Measurements from ENCODE around the gene FUNDC2.

FUNDC2 gene

GRCh38 chrX:155052738-155053498 lies 26.3 kb downstream of the FUNDC2 start:
- ChIA-PET CTCF (no interaction called here), POLR2A (no interaction called here)
- DNase-seq (ENCODE audit: low read depth, low spot score) = no peak
- no peak overlapping the region for H3K4me3 ChIP-seq (ENCODE audit: low read depth, low read length)
- TF ChIP-seq, protein P1, sequence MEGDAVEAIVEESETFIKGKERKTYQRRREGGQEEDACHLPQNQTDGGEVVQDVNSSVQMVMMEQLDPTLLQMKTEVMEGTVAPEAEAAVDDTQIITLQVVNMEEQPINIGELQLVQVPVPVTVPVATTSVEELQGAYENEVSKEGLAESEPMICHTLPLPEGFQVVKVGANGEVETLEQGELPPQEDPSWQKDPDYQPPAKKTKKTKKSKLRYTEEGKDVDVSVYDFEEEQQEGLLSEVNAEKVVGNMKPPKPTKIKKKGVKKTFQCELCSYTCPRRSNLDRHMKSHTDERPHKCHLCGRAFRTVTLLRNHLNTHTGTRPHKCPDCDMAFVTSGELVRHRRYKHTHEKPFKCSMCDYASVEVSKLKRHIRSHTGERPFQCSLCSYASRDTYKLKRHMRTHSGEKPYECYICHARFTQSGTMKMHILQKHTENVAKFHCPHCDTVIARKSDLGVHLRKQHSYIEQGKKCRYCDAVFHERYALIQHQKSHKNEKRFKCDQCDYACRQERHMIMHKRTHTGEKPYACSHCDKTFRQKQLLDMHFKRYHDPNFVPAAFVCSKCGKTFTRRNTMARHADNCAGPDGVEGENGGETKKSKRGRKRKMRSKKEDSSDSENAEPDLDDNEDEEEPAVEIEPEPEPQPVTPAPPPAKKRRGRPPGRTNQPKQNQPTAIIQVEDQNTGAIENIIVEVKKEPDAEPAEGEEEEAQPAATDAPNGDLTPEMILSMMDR (IDR thresholded peaks at IDR 0.05; ENCODE audit: insufficient read depth, low read length, missing control alignments) = no peak

DNA sequence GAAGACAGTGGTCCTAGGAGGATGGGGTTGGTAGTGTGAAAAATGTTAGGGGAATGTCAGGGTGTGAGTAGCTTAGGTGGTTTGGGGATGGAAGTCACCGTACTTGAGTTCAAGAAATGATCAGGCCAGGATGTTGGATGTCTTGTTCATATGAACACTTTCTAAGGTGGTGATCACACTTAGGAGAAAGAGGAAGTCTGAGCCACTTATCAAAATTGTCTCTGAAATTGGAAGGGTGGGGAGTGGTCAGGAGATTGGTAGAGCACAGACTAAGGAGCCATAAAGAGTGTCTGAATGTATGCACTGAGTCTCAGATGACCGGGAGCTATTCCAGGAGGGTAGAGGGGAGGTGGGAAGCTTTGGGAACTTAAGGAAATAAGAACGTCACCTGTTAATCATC lies 27.0 kb downstream of the FUNDC2 start:
- no peak overlapping the region for H3K4me3 ChIP-seq (ENCODE audit: low read depth, low read length)
- no peak for DNase-seq (ENCODE audit: low read depth, low spot score)
- POLR2A ChIA-PET = no interaction called here
- CTCF ChIA-PET = no interaction called here
- TF ChIP-seq, protein P1 (IDR thresholded peaks at IDR 0.05; ENCODE audit: insufficient read depth, low read length, missing control alignments) = no peak

GRCh38 chrX:155054255-155054654 lies 27.6 kb downstream of the FUNDC2 start:
- no peak overlapping the region for H3K4me3 ChIP-seq (ENCODE audit: low read depth, low read length)
- TF ChIP-seq, protein P1 (IDR thresholded peaks at IDR 0.05; ENCODE audit: insufficient read depth, low read length, missing control alignments) = no peak
- POLR2A ChIA-PET = no interaction called here
- DNase-seq (ENCODE audit: low read depth, low spot score) = no peak
- CTCF ChIA-PET = no interaction called here

- CTCF ChIA-PET = interaction anchor here (0.9 to 4.9 kb wide), 5 partner anchors 9 to 71 kb away, joined by 3 to 47 read pairs (median 4); partner anchors contain the start of genes CMC4 and MTCP1
- TF ChIP-seq, protein P1 (IDR thresholded peaks at IDR 0.05; ENCODE audit: insufficient read depth, low read length, missing control alignments) = no peak
- POLR2A ChIA-PET = no interaction called here
- no peak for DNase-seq (ENCODE audit: low read depth, low spot score)
- no peak overlapping the region for H3K4me3 ChIP-seq (ENCODE audit: low read depth, low read length)
These were observed 28.9 kb downstream of the FUNDC2 start for GRCh38 chrX:155055494-155055893.

- POLR2A ChIA-PET = no interaction called here
- CTCF ChIA-PET = interaction anchor here (0.8 to 4.9 kb wide), 9 partner anchors 10 to 139 kb away, joined by 3 to 47 read pairs (median 4); partner anchors contain the start of genes CMC4 and MTCP1
- no peak for DNase-seq (ENCODE audit: low read depth, low spot score)
- TF ChIP-seq, protein P1 (IDR thresholded peaks at IDR 0.05; ENCODE audit: insufficient read depth, low read length, missing control alignments) = no peak
- H3K4me3 ChIP-seq (ENCODE audit: low read depth, low read length) = no peak overlapping the region
These were observed 29.8 kb downstream of the FUNDC2 start for GRCh38 chrX:155056471-155056870.

DNA sequence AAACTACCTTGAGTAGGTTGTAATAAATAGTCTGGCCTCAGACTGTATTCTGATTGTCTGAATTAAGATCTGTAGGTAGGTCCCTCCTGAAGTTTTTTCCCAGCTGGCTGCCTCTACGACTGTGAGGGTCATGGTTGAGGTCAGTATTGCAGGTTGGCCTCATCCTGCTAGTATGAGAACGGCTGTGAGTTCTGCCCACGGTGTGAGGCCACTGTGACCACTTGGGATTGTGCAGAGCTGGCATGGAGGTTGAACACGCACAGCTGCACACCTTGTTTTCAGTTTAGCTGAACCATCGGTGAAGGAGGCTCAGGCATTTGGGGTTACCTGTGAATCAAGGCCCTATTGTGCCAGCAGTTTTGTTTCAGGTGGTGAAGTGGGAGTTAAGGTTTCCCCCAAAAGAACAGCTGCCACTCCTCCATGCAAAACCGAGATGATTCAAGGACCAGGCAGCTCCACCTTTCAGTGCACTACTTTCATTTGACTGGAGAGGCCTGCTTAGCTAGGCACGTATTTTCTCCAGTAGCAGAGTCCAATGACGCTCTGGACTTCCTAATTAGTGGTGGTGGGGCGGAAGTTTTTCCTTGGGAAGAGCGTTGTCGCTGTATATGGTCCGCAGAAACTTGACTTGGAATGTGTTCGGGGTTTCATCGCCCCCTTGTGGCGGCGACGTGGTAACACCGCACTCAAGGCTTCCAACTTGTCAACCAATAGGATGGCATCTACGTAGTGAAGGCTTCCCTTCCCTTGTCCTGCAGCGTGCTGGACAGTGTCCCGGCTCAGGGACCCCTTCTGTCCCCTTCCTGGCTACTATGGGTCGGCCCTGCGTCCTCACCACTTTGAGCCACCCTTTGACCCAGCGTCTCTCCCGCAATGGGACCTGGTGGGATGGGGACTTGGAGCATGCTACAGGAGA lies 30.5 kb downstream of the FUNDC2 start:
- no peak for DNase-seq (ENCODE audit: low read depth, low spot score)
- POLR2A ChIA-PET = no interaction called here
- 0 out of 2 replicates have a peak overlapping the region, but pooled peaks have one; percentile 20 for H3K4me3 ChIP-seq (ENCODE audit: low read depth, low read length)
- TF ChIP-seq, protein P1 (IDR thresholded peaks at IDR 0.05; ENCODE audit: insufficient read depth, low read length, missing control alignments) = peak; percentile 69
- CTCF ChIA-PET = interaction anchor here (0.8 to 4.9 kb wide), 10 partner anchors 10 to 139 kb away, joined by 3 to 47 read pairs (median 6); partner anchors contain the start of genes CMC4 and MTCP1

Data from AG04449 (cell line).